Stimulated activated CD4-positive, alpha-beta T cell treated with anti-CD3 and anti-CD28 coated beads, Interleukin-4, amount 100 ng/mL, for 24 hours (primary cell): ENCODE data around the gene PRKCA.

Experiments used
- DNase-seq: peaks from one replicate; pipeline ENCODE4 v3.0.0-alpha.2; 2020

PRKCA gene

GRCh38 chr17:66492561-66493005 lies 190.2 kb downstream of the PRKCA start:
- DNase-seq: no peak

- no peak for DNase-seq
Measured at GRCh38 chr17:66493283-66494019, 191.0 kb downstream of the PRKCA start.

GRCh38 chr17:66494023-66494803 lies 191.8 kb downstream of the PRKCA start:
- DNase-seq: peak; percentile 47

- DNase-seq: no peak
Measured at GRCh38 chr17:66495035-66495434, 192.6 kb downstream of the PRKCA start.

GRCh38 chr17:66496306-66496705 lies 193.9 kb downstream of the PRKCA start:
- no peak for DNase-seq

GRCh38 chr17:66498580-66498979 lies 196.2 kb downstream of the PRKCA start:
- DNase-seq: no peak

- no peak for DNase-seq
Measured at GRCh38 chr17:66506641-66507040, 204.2 kb downstream of the PRKCA start.

- peak; percentile 19 for DNase-seq
Measured at GRCh38 chr17:66507103-66507923, 204.9 kb downstream of the PRKCA start.

- DNase-seq: no peak
Measured at GRCh38 chr17:66507982-66508760, 205.8 kb downstream of the PRKCA start.

GRCh38 chr17:66508896-66509844 lies 206.8 kb downstream of the PRKCA start:
- peak; percentile 76 for DNase-seq

- no peak for DNase-seq
Measured at GRCh38 chr17:66509926-66510325, 207.5 kb downstream of the PRKCA start.

- no peak for DNase-seq
Measured at GRCh38 chr17:66511135-66511534, 208.7 kb downstream of the PRKCA start.

- DNase-seq: peak; percentile 57
Measured at GRCh38 chr17:66514227-66514806, 211.9 kb downstream of the PRKCA start.

GRCh38 chr17:66515974-66516373 lies 213.6 kb downstream of the PRKCA start:
- no peak for DNase-seq

- DNase-seq: no peak
Measured at GRCh38 chr17:66517336-66518009, 215.1 kb downstream of the PRKCA start.

GRCh38 chr17:66518108-66518507 lies 215.7 kb downstream of the PRKCA start:
- DNase-seq: no peak

- DNase-seq: no peak
Measured at GRCh38 chr17:66518677-66519076, 216.3 kb downstream of the PRKCA start.

- DNase-seq: no peak
Measured at GRCh38 chr17:66519154-66519553, 216.7 kb downstream of the PRKCA start.

- no peak for DNase-seq
Measured at GRCh38 chr17:66520999-66521398, 218.6 kb downstream of the PRKCA start.

GRCh38 chr17:66522591-66523272 lies 220.3 kb downstream of the PRKCA start:
- no peak for DNase-seq
